ENCODE data around the gene EMILIN1. TPM values are rescaled to one million over a fixed set of nuclear protein-coding genes. Genes with fewer than 3 reads are reported as not detected.
"Not testable (repeated sequence)": the region's sequence is repeated elsewhere in the genome, so short reads cannot be mapped to it uniquely, and the experiment has no call there.

EMILIN1 gene
- total RNA-seq, 1 experiment from 2014 or later, result 0.45 TPM

- no peak for DNase-seq (ENCODE audit: low read depth)
Measured at GRCh38 chr2:27053321-27053720, 25.1 kb upstream of the EMILIN1 start.

- DNase-seq (ENCODE audit: low read depth), result no peak
Measured at GRCh38 chr2:27053776-27054175, 24.6 kb upstream of the EMILIN1 start.

GRCh38 chr2:27054721-27055120 is 23.7 kb upstream of the EMILIN1 start:
- no peak for DNase-seq (ENCODE audit: low read depth)

GRCh38 chr2:27057184-27057583 is 21.2 kb upstream of the EMILIN1 start:
- no peak for DNase-seq (ENCODE audit: low read depth)

GRCh38 chr2:27058210-27058609 is 20.2 kb upstream of the EMILIN1 start:
- no peak for DNase-seq (ENCODE audit: low read depth)

- no peak for DNase-seq (ENCODE audit: low read depth)
Measured at GRCh38 chr2:27059141-27059820, 19.1 kb upstream of the EMILIN1 start.

- no peak for DNase-seq (ENCODE audit: low read depth)
Measured at GRCh38 chr2:27060323-27060722, 18.1 kb upstream of the EMILIN1 start.

- DNase-seq (ENCODE audit: low read depth), result no peak
Measured at GRCh38 chr2:27065128-27065527, 13.3 kb upstream of the EMILIN1 start.

- DNase-seq (ENCODE audit: low read depth), result no peak
Measured at GRCh38 chr2:27067385-27067784, 11.0 kb upstream of the EMILIN1 start.

- no peak for DNase-seq (ENCODE audit: low read depth)
Measured at GRCh38 chr2:27069436-27069835, 9.0 kb upstream of the EMILIN1 start.

- DNase-seq (ENCODE audit: low read depth), result no peak
Measured at GRCh38 chr2:27069961-27070618, 8.3 kb upstream of the EMILIN1 start.

GRCh38 chr2:27070653-27071276 is 7.7 kb upstream of the EMILIN1 start:
- no peak for DNase-seq (ENCODE audit: low read depth)

- peak; percentile 88 for DNase-seq (ENCODE audit: low read depth)
Measured at GRCh38 chr2:27071277-27071989, 7.0 kb upstream of the EMILIN1 start, which contains the start of gene OST4. TSS of gene OST4 (minus strand) at chr2:27071654.

- DNase-seq (ENCODE audit: low read depth), result peak; percentile 11
Measured at GRCh38 chr2:27071990-27072830, 6.2 kb upstream of the EMILIN1 start.

GRCh38 chr2:27072920-27073319 is 5.5 kb upstream of the EMILIN1 start:
- DNase-seq (ENCODE audit: low read depth), result no peak

GRCh38 chr2:27073782-27074181 is 4.6 kb upstream of the EMILIN1 start:
- no peak for DNase-seq (ENCODE audit: low read depth)

GRCh38 chr2:27074738-27075565 is 3.5 kb upstream of the EMILIN1 start:
- DNase-seq (ENCODE audit: low read depth), result no peak

- DNase-seq (ENCODE audit: low read depth), result not testable (repeated sequence)
Measured at GRCh38 chr2:27075566-27075871, 2.9 kb upstream of the EMILIN1 start.

- no peak for DNase-seq (ENCODE audit: low read depth)
Measured at GRCh38 chr2:27076323-27076722, 2.1 kb upstream of the EMILIN1 start.

- DNase-seq (ENCODE audit: low read depth), result no peak
Measured at GRCh38 chr2:27077231-27077630, 1.2 kb upstream of the EMILIN1 start.

Measured in HT1080 (cell line).